Left ventricle myocardium superior (tissue), 1 donor: ENCODE results near the gene ATXN1. TPM values are rescaled to one million over a fixed set of nuclear protein-coding genes. Genes with fewer than 3 reads are reported as not detected.
"Not testable (repeated sequence)": the region's sequence is repeated elsewhere in the genome, so short reads cannot be mapped to it uniquely, and the experiment has no call there.

ENCODE experiments used
- ATAC-seq: fragments of 200-7000 bp; cut with Tn5 transposase; one replicate; pipeline ENCODE4 v1.9.1; 2020; ENCODE audit warnings: mild to moderate bottlenecking, moderate library complexity
- DNase-seq: peaks from one replicate; pipeline ENCODE4 v3.0.0-alpha.2; 2020
- intact Hi-C: fragments of 100-400 bp; cut with micrococcal nuclease; formaldehyde crosslinking; loops from one replicate; pipeline ENCODE4 v1.11.0; 2022
- total RNA-seq: library from RNA; stranded (reverse); fragmentation: NEBNext Ultra II Directional; extraction: Animal tissue kit (Norgen Biotek cat#: 25700); gene quantifications from one replicate; pipeline ENCODE4 v1.2.1, GENCODE V29; 2021
- donor health status: DM: no; HTN: yes; CAD: no; lungs with severe emphysema.

ATXN1 gene
- total RNA-seq, 1 donor from 2014 or later = 45.2 TPM

DNA sequence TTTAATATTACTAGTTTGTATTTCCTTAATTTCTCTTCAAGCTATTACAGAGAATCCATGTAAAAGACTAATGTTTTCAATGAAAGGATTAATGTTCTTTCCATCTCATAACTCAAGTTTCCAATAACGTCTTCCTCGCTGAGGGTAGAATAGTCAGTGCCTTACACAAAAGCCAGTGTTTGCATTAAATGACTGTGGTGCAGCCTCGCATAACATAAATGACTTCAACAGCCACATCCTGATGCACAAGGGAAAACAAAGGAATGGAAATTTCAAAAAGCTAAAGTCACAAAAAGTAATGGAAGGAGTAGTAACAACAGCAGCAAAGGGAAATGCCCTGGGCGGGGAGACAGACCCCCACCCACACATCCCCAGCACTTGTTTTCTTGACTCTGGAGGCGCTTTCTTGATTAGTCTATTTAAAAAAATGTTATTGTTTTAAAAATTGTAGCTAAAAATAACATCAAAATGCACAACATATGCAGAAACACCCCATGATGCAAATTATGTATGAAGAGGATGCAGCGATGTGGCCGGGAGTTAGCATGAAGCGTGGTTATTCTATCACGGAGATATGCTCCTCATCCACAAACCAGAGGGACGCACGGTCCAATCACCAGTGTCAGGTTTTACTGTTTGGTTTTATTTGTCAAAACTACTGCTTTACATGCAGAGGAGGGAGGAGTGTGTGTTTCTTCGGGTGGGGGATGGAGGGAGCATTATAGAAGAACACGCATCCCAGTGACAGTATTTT lies 294.3 kb downstream of the ATXN1 start:
- intact Hi-C loops = no loop called here
- ATAC-seq = no peak
- no peak for DNase-seq

DNA sequence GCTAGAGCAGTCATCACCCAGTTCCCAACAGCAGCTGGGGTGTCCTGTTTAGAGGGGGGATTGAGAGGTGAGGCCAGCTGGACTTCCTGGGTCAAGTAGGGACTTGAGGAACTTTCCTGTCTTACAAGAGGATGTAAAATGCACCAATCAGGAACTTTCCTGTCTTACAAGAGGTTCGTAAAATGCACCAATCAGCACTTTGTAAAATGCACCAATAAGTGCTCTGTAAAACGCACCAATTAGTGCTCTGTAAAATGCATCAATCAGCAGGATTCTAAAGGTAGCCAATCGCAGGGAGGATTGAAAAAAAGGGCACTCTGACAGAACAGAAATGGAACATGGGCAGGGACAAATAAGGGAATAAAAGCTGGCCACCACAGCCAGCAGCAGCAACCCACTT lies 297.2 kb downstream of the ATXN1 start:
- ATAC-seq (no peak), DNase-seq (no peak)
- intact Hi-C loops = no loop called here

DNA sequence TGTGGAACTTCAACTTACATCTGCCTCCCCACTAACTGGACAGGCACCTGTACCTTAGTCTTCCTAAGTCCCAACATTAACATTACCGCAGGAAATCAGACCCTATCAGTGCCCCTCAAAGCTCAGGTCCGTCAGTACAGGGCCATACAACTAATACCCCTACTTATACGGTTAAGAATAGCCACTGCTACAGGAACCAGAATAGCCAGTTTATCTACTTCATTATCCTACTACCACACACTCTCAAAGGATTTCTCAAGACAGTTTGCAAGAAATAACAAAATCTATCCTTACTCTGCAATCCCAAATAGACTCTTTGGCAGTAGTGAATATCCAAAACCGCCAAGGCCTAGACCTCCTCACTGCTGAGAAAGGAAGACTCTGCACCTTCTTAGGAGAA lies 298.0 kb downstream of the ATXN1 start:
- DNase-seq, ATAC-seq, intact Hi-C loops: not testable (repeated sequence)

DNA sequence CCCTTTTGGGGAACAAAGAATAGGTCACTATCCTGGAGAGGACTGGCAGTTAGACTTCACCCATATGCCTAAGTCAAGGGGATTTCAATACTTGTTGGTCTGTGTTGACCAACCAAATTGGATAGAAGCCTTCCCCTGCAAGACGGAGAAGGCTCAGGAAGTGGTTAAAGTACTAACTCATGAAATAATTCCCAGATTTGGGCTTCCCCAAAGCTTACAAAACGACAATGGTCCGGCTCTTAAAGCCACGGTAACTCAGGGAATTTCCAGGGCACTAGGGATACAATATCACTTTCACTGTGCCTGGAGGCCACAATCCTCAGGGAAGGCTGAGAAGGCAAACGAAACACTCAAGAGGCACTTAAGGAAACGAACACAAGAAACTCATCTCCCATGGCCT lies 299.8 kb downstream of the ATXN1 start:
- intact Hi-C loops = no loop called here
- ATAC-seq (no peak), DNase-seq (no peak)

DNA sequence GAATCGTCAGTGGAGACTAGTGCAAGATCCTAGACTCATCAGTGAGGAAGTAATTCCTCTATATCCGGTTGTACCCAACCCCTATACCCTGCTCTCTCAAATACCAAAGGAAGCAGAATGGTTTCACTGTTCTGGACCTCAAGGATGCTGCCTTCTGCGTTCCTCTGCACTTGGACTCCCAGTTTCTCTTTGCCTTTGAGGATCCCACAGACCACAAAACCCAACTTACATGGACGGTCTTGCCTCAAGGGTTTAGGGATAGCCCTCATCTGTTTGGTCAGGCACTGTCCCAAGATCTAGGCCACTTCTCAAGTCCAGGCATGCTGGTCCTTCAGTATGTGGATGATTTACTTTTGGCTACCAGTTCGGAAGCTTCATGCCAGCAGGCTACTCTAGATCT lies 301.8 kb downstream of the ATXN1 start:
- ATAC-seq, DNase-seq, intact Hi-C loops: not testable (repeated sequence)

DNA sequence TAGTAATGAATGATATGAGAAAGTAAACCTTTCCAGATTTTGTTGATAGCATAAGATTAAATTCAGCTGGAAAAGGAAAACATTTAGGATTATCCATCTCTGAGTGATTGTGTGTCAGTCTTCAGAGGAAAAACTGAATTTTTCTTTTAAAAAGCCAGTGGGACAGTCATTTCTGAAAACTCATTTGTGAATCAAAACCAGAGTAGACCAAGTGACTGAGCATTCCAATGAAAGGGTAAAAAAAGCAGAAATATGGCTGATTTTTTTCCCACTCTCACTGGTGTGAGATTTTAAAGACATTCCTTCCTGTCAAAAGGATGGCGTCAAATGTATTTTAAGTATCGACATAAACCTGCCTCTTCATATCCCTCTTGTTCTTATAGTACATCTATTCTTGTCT lies 308.9 kb downstream of the ATXN1 start:
- no peak for ATAC-seq
- intact Hi-C loops = no loop called here
- DNase-seq = no peak

DNA sequence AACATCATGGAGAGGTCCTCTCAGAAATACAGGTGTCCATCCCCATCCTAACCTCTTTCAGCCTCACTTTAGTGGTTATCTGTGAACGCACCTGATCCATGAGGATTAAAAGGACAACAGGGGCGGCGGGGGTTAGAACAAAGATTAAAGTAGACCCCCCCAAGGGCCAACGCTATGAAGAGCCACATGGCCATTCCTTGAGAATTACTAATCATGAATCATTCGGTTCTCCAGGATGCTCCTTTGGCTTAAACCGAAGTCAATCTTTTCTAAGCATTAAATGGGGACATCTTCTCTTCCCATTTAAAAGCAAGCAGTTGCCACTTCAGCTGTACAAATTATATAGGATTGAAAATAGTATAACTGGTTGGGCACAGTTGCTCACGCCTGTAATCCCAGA lies 310.4 kb downstream of the ATXN1 start:
- intact Hi-C loops = no loop called here
- no peak for ATAC-seq
- DNase-seq = no peak

DNA sequence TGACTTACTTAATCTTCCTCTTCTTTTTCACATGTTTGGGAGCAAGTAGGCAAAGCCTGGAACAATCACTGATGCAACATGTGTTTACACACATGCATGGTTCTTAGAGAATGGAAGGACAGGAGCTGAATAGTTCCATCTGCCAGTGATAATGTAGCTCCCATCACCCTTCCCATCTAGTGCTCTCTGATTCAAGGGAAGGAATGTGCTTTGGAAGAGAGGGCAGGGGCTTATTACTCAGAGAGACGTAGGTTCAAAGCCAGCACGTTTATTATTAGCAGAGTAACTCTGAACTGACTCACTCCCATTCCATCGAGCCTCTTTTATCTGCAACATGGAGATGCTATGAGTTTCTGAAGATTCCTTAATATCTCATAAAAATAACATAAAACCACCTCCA lies 311.0 kb downstream of the ATXN1 start:
- intact Hi-C loops = no loop called here
- ATAC-seq (no peak), DNase-seq (no peak)

DNA sequence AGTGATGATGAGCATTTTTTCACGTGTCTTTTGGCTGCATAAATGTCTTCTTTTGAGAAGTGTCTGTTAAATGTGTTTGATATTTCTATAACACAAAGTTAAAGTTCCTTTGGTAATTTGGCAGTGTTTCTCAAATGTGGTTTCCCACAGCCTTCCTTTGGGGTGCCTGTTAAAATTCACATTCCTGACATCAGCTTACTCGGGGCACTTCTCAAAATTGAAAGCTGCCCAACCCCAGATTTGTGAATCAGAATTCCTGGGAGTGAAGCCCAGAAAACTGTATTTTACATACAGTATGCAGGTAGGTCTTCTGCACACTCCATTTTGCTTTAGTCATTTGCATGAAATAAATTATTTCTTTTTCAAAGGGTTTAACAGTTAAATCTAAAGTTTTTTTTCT lies 315.0 kb downstream of the ATXN1 start:
- ATAC-seq (no peak), DNase-seq (no peak)
- intact Hi-C loops = no loop called here

DNA sequence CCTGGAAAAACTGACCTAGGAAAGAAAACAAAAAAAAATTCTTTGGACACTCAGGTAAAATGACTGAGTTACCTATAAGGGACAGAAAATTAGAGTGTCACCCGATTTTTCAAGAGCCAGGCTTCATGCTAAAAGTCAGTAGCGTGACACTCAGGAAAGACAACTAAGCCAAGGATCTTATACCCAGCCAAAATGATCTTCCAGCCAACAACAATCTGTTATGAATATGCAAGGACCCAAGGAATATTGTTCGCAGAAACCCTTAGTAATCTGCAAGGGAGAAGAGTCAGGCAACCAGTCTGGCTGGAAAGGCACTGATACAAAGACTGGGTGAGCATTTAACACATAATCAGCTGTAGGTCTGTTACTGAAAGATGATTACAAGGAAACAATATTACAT lies 319.2 kb downstream of the ATXN1 start:
- DNase-seq = no peak
- intact Hi-C loops = no loop called here
- no peak for ATAC-seq

DNA sequence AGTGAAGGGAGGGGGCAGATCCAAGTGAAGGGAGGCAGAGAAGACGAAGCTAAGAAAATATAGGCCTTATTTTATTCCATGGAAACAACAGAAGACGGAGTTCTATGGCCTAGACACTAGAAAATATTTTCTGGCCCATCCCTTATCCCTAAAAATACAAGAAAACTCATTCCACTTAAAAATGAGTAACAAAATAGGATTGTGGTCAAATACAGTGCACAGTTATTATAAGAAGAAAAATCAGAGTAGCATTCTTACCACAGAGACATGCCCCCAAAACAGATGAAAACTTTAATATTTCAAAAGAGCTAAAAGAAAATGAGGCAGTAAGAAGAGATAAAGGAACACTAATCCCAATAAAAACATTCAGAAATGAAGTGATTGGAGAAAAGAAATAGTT lies 320.0 kb downstream of the ATXN1 start:
- no peak for DNase-seq
- intact Hi-C loops = no loop called here
- no peak for ATAC-seq

DNA sequence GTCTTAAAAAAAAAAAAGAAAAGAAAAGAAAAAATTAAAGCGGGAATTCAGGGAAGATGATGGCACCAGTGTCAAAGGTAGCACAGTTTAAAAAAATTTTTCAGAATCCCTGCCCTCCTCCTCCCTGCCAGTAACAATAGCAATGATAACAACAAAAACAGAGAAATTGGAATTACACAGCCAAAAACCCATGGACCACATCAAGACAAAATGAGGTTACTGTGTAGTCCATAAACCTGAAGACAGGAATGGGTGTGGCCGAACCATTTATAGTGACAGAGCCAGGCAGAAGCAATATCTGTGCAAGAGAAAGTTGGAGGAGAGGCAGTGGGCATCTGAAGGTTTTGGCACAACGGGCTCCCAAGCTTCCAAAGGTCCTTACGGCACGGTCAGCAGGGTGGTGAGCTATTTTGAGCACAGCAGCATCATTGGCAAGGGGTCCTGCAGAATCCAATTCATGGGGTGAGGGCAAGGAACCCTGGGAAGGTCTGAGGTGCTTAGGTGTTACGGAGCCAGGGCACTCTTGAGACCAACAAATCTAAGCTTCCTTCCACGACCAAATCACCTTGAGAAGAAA lies 320.5 kb downstream of the ATXN1 start:
- intact Hi-C loops = no loop called here
- ATAC-seq (peak; percentile 70), DNase-seq (no peak)

DNA sequence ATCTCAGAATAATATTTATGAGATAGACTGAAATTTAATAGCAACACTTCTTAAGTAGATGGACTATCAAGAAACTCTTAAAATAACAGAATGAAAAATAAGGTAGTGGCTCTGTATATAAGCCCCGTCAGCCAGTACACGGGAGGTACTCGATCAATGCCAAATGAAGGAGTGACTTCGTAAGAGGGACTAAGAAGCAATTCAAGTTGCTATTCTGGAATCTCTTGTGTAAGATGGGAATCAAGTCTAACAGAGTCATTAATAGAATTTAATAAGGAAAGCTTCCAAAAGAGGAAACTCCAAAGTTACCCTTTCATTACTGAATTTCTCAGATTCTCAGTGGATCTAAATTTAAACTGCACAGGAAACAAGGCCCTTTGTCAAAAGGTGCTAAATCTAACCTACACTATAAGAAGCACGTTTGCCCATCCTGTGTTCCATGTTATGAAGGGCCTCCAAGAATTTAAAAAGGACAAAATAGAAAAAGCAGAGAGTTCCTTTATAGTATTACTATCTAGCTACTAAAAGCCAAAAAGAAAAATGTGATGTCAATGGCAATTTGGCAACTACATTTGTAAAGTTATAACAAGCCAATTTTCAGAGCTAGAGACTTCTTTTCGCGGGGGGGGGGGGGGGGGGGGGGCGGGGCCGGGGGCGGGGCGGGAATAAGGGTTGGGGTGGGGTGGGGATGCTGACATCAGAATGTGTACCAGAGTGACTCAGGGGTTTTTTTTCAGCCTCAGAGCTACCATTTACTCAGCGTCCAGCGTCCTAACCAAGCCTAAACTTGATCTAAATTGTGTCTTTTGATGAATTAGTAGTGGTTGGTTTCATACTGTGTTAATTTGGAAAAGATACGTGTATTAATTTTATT lies 322.3 kb downstream of the ATXN1 start:
- DNase-seq (no peak), ATAC-seq (peak; percentile 26)
- intact Hi-C loops = no loop called here

DNA sequence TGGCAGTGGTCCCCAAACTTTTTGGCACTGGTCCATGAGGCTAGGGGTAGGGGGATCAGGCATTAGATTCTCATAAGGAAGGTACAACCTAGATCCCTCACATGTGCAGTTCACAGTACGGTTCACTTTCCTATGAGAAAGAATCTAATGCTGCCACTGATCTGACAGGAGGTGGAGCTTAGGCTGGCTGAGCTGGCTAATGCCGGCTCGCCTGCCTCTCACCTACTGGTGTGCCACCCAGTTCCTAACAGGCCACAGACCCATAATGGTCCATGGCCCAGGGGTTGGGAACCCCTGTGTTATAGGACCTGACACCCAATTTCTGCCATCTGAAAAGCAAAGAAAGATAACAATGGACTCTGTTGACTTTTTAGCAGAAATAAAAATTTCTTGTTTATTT lies 323.3 kb downstream of the ATXN1 start:
- peak; percentile 70 for ATAC-seq
- no peak for DNase-seq
- intact Hi-C loops = no loop called here

DNA sequence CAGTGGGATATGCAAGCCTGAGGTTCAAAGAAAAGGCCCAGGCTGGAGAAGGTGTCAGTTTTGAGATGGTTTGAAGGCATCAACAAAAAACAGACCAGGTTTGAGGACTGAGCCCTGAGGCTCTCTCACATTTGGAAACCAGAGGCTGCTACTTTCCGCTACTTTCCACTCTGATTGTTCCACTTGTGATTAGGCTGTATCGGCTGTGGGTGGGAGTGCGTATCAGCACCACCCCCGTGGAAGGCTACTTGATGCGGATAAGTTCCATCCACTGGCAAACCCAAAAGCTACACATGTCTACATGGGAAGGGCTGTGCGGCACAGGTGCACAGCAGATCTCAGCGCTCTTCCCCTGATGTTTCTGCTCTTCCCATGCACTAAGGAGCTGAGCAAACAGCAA lies 324.2 kb downstream of the ATXN1 start:
- intact Hi-C loops = no loop called here
- DNase-seq (no peak), ATAC-seq (no peak)

DNA sequence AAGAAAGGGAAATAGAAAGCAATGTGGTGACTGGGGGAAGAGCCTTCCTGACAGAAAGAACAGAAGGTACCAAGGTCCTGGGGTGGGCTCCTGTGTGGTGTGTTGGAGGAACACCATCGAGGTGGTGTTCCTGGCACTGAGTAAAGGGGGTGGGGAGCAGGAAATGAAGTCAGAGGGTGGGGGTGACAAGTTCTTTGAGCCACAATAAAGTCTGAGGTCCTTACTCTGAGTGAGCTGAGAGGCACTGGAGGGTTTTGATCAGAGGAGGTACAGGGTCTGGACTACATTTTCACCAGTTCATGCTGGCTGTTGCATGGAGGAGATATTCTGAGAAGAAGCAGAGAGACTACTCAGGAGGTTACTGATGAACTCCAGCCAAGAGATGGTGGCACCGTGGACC lies 324.7 kb downstream of the ATXN1 start:
- ATAC-seq (no peak), DNase-seq (no peak)
- intact Hi-C loops = no loop called here

DNA sequence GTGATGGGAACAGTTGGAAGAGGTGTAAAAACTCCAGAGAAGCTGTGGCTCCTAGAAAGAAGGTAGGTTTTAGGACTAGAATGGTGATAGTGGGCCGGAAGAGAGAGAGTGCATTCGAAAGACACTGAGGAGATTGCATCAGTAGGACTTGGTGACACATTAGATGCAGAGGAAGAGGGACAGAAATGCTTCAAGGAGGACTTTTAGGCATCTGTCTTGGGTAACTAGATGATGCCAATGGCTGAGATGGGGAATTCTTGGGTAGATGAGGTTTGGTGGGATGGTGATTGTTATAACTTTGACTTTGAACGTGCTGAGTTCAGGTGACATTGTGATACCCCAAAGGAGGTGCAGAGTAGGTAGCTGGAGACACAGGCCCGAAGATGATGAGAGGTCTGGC lies 326.4 kb downstream of the ATXN1 start:
- ATAC-seq (no peak), DNase-seq (no peak)
- intact Hi-C loops = no loop called here

DNA sequence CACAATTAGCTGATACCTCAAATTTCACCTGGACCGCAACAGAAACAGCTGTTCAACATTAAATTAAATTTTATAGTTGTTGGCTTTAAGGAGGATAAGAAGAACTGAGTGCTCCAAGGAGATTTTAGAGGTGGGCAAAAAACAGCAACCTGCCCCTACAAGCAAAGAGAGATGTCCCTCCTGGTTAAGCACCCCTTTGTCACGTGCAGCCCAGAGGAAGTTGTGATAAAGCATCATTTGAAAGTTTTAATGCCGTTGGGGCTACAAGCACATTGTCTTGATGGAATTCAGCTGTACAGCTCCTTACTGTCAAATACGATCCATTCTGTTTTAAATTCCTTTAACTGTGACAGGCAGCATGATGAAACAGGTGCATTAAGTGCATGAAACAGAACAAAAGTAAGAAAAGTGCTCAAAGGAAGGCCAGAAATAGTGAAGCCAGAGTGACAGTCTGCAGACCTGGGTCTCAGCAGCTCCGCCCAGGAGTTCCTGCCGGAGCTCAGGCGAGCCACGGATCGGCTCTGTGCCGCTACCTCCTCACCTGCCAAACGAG lies 327.8 kb downstream of the ATXN1 start:
- ATAC-seq = no peak
- no peak for DNase-seq
- intact Hi-C loops = no loop called here

DNA sequence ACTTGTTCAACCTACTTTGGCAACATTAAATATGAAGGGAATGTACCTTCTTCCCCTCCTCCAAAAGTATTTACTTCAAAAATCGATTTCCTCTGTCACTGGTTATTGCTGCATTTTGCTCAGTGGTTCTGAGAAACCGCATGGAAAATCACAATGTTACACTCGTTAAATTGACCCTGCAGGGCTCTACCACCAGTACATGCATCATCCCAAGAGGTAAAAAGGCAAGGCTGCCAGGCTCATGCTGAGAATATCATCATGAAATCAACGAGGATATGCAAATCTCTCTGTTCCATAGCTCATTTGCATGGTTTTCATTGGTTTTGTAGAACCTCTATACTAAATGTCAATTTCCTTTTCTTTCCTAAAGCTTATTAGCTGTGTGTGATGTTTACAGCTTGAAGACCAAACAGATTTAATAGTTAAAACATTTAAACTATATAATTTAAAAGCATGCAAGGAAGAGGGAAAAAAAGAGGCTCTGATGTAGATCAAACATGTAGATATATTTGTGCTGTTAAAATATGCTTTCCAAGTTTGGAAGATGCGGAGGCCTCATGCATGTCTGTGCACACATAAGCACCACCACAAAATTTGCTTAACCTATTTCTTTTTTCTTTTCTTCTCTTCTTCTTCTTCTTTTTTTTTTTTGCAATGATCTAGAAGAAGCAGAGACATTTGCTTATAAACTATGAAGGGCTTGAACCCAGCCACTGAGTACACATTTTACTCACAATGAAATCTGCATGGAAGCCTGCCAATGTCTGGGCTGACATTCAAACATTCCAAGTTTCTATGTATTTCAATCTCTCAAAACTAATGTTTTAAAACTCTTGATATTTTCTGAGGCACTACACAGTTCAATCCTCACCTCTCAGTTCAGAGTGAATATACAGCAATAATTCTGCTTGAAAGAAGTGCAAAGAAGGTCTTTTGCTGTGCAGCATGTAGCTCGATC lies 328.9 kb downstream of the ATXN1 start:
- intact Hi-C loops = no loop called here
- ATAC-seq = no peak
- no peak for DNase-seq
